HepG2 (cell line): ENCODE data around the gene PLP1.

ENCODE experiments used
- CTCF ChIP-seq: sonication (generic); formaldehyde crosslinking; IDR thresholded peaks from 2 replicates; pipeline ENCODE4 v1.5.0; 2020; ENCODE audit warnings: mild to moderate bottlenecking, missing genetic modification reagents, moderate library complexity
- GTF2F1 ChIP-seq: fragments of 150-350 bp; IDR thresholded peaks from 2 replicates; pipeline ENCODE4 v1.6.1; 2014; ENCODE audit warnings: low read length

- no peak for TF ChIP-seq GTF2F1
- no peak for TF ChIP-seq CTCF (CRISPR knock-in tag)
Observed at GRCh38 chrX:103831342-103831802, 54.7 kb downstream of the PLP1 start.
